SU-DHL-6 (cell line): ENCODE measurements around the gene TMEM95.

ENCODE experiments used
- CTCF ChIP-seq: fragments of 200-600 bp; sonication (generic); IDR thresholded peaks from one replicate; pipeline ENCODE4 v1.5.1; 2017; ENCODE audit warnings: antibody characterized with exemption, mild to moderate bottlenecking, low read length, moderate library complexity; ENCODE audit not compliant: insufficient read depth, poor library complexity, severe bottlenecking
- EZH2phosphoT487 ChIP-seq: fragments of 200-600 bp; sonication (generic), shearing (Covaris generic); conservative IDR thresholded peaks from 2 replicates; pipeline ENCODE4 v1.6.1; 2018; ENCODE audit warnings: mild to moderate bottlenecking, antibody characterized with exemption, low read length, moderate library complexity, mixed read lengths

GRCh38 chr17:7384489-7385081, 29.6 kb downstream of the TMEM95 start:
- no peak for TF ChIP-seq CTCF
- no peak for TF ChIP-seq EZH2phosphoT487
